Spleen (tissue), 11 donors: ENCODE results near the gene ATP2A1. TPM values are rescaled to one million over a fixed set of nuclear protein-coding genes. Genes with fewer than 3 reads are reported as not detected.
A peak's percentile ranks its signal among the peaks of the same experiment; 100 is the strongest.

Source experiments
- DNase-seq: peaks from one replicate; pipeline ENCODE4 v3.0.0-alpha.2; 2020
- H3K27ac ChIP-seq, 8 donors: fragments of 200-600 bp; sonication (generic) in 7 of 8; 1 replicate in 4 of 8; 2 replicates in 4 of 8; pipeline versions ENCODE4 v1.5.0 to v1.8.0; 2016 to 2021; ENCODE audit warnings: inconsistent platforms in 4 of 8, mild to moderate bottlenecking in 4 of 8, moderate library complexity in 1 of 8
- H3K27me3 ChIP-seq, 7 donors: fragments of 200-600 bp; sonication (generic) in 6 of 7; replicated peaks in 1 of 7; 1 replicate in 4 of 7; 2 replicates in 3 of 7; pipeline versions ENCODE4 v1.5.0 to v1.8.0; 2016 to 2021; ENCODE audit warnings: inconsistent platforms in 3 of 7, mild to moderate bottlenecking in 1 of 7
- H3K36me3 ChIP-seq, 6 donors: fragments of 200-600 bp; sonication (generic) in 5 of 6; 1 replicate in 4 of 6; 2 replicates in 2 of 6; pipeline versions ENCODE4 v1.5.0 to v1.8.0; 2016 to 2021; ENCODE audit warnings: inconsistent platforms in 2 of 6
- H3K4me1 ChIP-seq, 6 donors: fragments of 200-600 bp; sonication (generic) in 5 of 6; 1 replicate in 3 of 6; 2 replicates in 3 of 6; pipeline versions ENCODE4 v1.5.0 to v1.8.0; 2016 to 2021; ENCODE audit warnings: inconsistent platforms in 3 of 6
- H3K4me3 ChIP-seq, 8 donors: fragments of 200-600 bp; sonication (generic) in 7 of 8; 1 replicate in 4 of 8; 2 replicates in 4 of 8; pipeline versions ENCODE4 v1.5.0 to v1.8.0; 2016 to 2021; ENCODE audit warnings: inconsistent platforms in 4 of 8, mild to moderate bottlenecking in 4 of 8, moderate library complexity in 2 of 8
- H3K9me3 ChIP-seq, 8 donors: fragments of 200-600 bp; sonication (generic) in 7 of 8; 1 replicate in 4 of 8; 2 replicates in 4 of 8; pipeline versions ENCODE4 v1.5.0 to v1.8.0; 2016 to 2021; ENCODE audit warnings: inconsistent platforms in 4 of 8
- CTCF ChIP-seq, 11 experiments: fragments of 200-600 bp in 7 of 11; fragments of 450-650 bp in 4 of 11; sonication (generic) in 4 of 11; IDR thresholded peaks in 8 of 11; conservative IDR thresholded peaks in 3 of 11; 1 replicate in 7 of 11; 2 replicates in 4 of 11; pipeline versions ENCODE4 v1.4.0 to v1.8.0; 2016 to 2021; ENCODE audit warnings: antibody characterized with exemption in 11 of 11, inconsistent platforms in 4 of 11, mild to moderate bottlenecking in 1 of 11
- POLR2A ChIP-seq, 3 donors: fragments of 450-650 bp; IDR thresholded peaks; one replicate each; pipeline ENCODE4 v1.5.1; 2017; ENCODE audit warnings: antibody characterized with exemption in 3 of 3, mild to moderate bottlenecking in 1 of 3
- POLR2AphosphoS5 ChIP-seq, 3 donors: sonication (generic); formaldehyde crosslinking; IDR thresholded peaks; one replicate each; pipeline ENCODE4 v1.5.1; 2017; ENCODE audit warnings: antibody characterized with exemption in 3 of 3
- WGBS, 5 donors: extraction: QIAGEN DNeasy Blood & Tissue Kit in 3 of 5; methylation state at CpG; one replicate each; pipeline versions ENCODE4 v1.1.5 to v1.1.7; 2013 to 2018; 5-methylcytosine and 5-hydroxymethylcytosine counted together
- intact Hi-C: fragments of 100-400 bp; cut with DNase I; formaldehyde crosslinking; loops from one replicate; pipeline ENCODE4 v1.15.0; 2023; ENCODE audit warnings: low total_unique reads
- polyA plus RNA-seq, 3 donors: library from polyadenylated mRNA; stranded (reverse); fragments of 200-250 nt; gene quantifications; one replicate each; pipeline ENCODE4 v1.2.1, GENCODE V29; 2013
- total RNA-seq, 7 donors: library from RNA; depleted of rRNA in 3 of 7; stranded (reverse); fragments of >200 nt in 3 of 7; fragmentation: NEBNext Ultra II Directional in 4 of 7; extraction: Animal tissue kit (Norgen Biotek cat#: 25700) in 4 of 7; gene quantifications; one replicate each; pipeline versions ENCODE4 v1.1.0 to v1.2.1, GENCODE V29; 2016 to 2021
- donor health status: healthy with polysubstance abuse.
- donor health status: DM: no; HTN: no; CAD: no; lungs with moderate emphysema.
- donor health status: DM: no; HTN: no; CAD: no.
- donor health status: Bipolar disorder and iron deficiency.
- donor health status: healthy.
- donor health status: DM: no; HTN: no; CAD: no.
- donor health status: DM: yes; HTN: yes; CAD: no.

The ATP2A1 gene
- total and polyA plus RNA-seq, 10 donors: 0.26 to 1.5 (median 0.55) TPM; not detected in 2

GRCh38 chr16:28846080-28846932 is 32.0 kb upstream of the ATP2A1 start, which contains the start of gene TUFM:
Gene TUFM (minus strand): TSS chr16:28846348. CDS start chr16:28846269, 79 bp downstream.
- H3K4me3 ChIP-seq: peak within 1 kb of the TSS; percentile 48 to 91 (median 80)
- peak within 1 kb of the TSS; percentile 55 to 93 (median 90) for H3K27ac ChIP-seq
- H3K27me3 ChIP-seq: no peaks in the 10 kb centered on the region
- intact Hi-C loops: no loop called here
- TF ChIP-seq POLR2AphosphoS5 (IDR thresholded peaks at IDR 0.05): peak; percentile 90 to 96 (median 91)
- TF ChIP-seq POLR2A (IDR thresholded peaks at IDR 0.05): no peak
- TF ChIP-seq CTCF (IDR thresholded peaks at IDR 0.05 in 8 of 11, conservative IDR thresholded peaks at IDR 0.05 in 3 of 11): peak; percentile 72 to 92 (median 88)
- peaks cover 0 to 38% (median 33%) of the 10 kb centered on the region in 6 donors for H3K36me3 ChIP-seq
- 0 to 1% (median 1%) methylated on average over 39 to 73 of the region's 73 CpGs for WGBS, 5 donors
- peak; percentile 100 for DNase-seq
- no peaks in the 10 kb centered on the region for H3K9me3 ChIP-seq
- peaks cover 19 to 45% (median 33%) of the 10 kb centered on the region in 6 donors for H3K4me1 ChIP-seq

- WGBS, 5 donors: 15 to 35% (median 26%) methylated on average over 4 to 5 of the region's 5 CpGs
- DNase-seq: no peak
Observed at GRCh38 chr16:28846933-28847273, 31.4 kb upstream of the ATP2A1 start.

GRCh38 chr16:28858421-28858820 is 19.9 kb upstream of the ATP2A1 start:
- WGBS, 5 donors: 92 to 98% (median 97%) methylated on average over 8 of the region's 8 CpGs
- no peaks in the 10 kb centered on the region for H3K27me3 ChIP-seq
- H3K4me3 ChIP-seq: no peak overlapping the region
- intact Hi-C loops: no loop called here
- no peak for DNase-seq
- H3K27ac ChIP-seq: no peak overlapping the region
- H3K4me1 ChIP-seq: peaks cover 0 to 14% (median 8%) of the 10 kb centered on the region in 6 donors
- H3K9me3 ChIP-seq: no peaks in the 10 kb centered on the region
- H3K36me3 ChIP-seq: no peaks in the 10 kb centered on the region
- TF ChIP-seq POLR2A (IDR thresholded peaks at IDR 0.05) (no peak), CTCF (IDR thresholded peaks at IDR 0.05 in 8 of 11, conservative IDR thresholded peaks at IDR 0.05 in 3 of 11) (no peak), POLR2AphosphoS5 (IDR thresholded peaks at IDR 0.05) (no peak)

More at GRCh38 chr16:28846933-28847273, 31.4 kb upstream of the ATP2A1 start:
- peak overlapping the region; percentile 55 to 93 (median 90) for H3K27ac ChIP-seq
- peak overlapping the region; percentile 48 to 91 (median 80) for H3K4me3 ChIP-seq
- H3K27me3 ChIP-seq: no peaks in the 10 kb centered on the region
- intact Hi-C loops: no loop called here
- peaks cover 0 to 32% (median 29%) of the 10 kb centered on the region in 6 donors for H3K36me3 ChIP-seq
- TF ChIP-seq CTCF (IDR thresholded peaks at IDR 0.05 in 8 of 11, conservative IDR thresholded peaks at IDR 0.05 in 3 of 11): no peak
- no peak for TF ChIP-seq POLR2AphosphoS5 (IDR thresholded peaks at IDR 0.05)
- no peak for TF ChIP-seq POLR2A (IDR thresholded peaks at IDR 0.05)
- H3K4me1 ChIP-seq: peaks cover 19 to 45% (median 33%) of the 10 kb centered on the region in 6 donors
- no peaks in the 10 kb centered on the region for H3K9me3 ChIP-seq

- Histone ChIP-seq H3K9me3 (no peaks in the 10 kb centered on the region), H3K36me3 (no peaks in the 10 kb centered on the region), H3K4me1 (peaks cover 1 to 18% (median 13%) of the 10 kb centered on the region in 6 donors), H3K4me3 (no peak overlapping the region), H3K27ac (no peak overlapping the region), H3K27me3 (no peaks in the 10 kb centered on the region)
- intact Hi-C loops: no loop called here
- no peak for DNase-seq
- no peak for TF ChIP-seq POLR2AphosphoS5 (IDR thresholded peaks at IDR 0.05)
- TF ChIP-seq CTCF (IDR thresholded peaks at IDR 0.05 in 8 of 11, conservative IDR thresholded peaks at IDR 0.05 in 3 of 11): no peak
- no peak for TF ChIP-seq POLR2A (IDR thresholded peaks at IDR 0.05)
- 75 to 94% (median 90%) methylated on average over 4 of the region's 4 CpGs for whole genome bisulfite sequencing, 5 donors
Observed at GRCh38 chr16:28859326-28859725, 19.0 kb upstream of the ATP2A1 start.
